ENCODE measurements around the gene ZNF385B. TPM values are rescaled to one million over a fixed set of nuclear protein-coding genes. Genes with fewer than 3 reads are reported as not detected.

The ZNF385B gene
- total RNA-seq, 1 donor from 2014 or later = 1.9 TPM

DNA sequence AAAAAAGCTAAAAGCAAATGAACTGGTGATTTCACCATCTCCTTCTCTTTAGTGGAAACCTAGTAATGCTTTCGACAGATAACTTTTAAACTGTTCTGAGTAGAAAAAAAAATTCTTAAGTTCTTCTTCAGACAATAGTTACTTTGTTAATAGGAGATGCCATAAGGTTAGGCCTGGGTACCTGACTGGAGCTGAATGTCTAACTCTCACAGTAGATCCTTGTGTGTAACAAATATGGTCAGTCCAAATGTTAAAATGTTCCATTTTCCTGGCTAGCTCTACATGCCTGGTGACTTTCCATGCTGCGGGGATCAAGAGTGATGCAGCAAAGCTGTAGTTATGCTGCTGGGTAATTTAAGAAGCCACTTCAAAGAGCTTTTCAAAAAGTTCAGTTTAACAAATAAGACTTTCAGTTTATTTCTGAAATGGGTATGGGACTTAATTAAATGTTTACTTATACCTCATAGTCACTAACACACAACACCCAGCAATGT lies 332.8 kb downstream of the ZNF385B start:
- TF ChIP-seq CTCF (conservative IDR thresholded peaks at IDR 0.05) = no peak
- Mint-ChIP-seq H3K36me3 (no peaks in the 10 kb centered on the region), H3K9me3 (no peaks in the 10 kb centered on the region), H3K4me3 (no peak overlapping the region), H3K4me1 (ENCODE audit: unreplicated experiment) (peaks cover 23% of the 10 kb centered on the region), H3K27me3 (no peaks in the 10 kb centered on the region), H3K27ac (no peak overlapping the region)
- DNase-seq (ENCODE audit: extremely low spot score, unreplicated experiment) = no peak

- H3K4me3 Mint-ChIP-seq = no peak overlapping the region
- TF ChIP-seq CTCF (conservative IDR thresholded peaks at IDR 0.05) = no peak
Observed at GRCh38 chr2:179525340-179525739, 336.1 kb downstream of the ZNF385B start.

DNA sequence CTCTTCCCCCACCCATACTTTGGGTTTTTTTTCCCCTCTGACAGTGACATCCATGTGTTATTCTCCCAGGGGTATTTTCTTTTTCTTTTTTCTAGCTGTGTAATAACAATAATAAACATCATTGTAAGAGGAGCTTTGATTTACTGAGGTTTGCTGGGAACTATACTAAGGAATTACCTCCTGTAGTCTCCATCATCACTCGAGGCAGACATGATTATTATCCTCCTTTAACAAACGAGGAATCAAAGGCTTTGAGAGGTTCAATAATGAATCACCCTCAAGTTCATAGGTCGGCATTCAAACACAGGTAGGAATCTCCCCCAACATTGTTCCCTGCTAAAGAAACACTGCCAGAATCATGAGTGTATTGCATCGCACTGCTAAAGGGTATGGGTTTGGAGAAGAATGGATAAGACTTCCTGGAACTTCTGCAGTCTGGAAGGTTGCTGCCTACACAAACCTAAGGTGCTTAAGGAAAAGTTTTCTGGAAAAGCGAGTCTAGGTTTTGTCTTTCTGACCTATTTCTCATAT lies 336.5 kb downstream of the ZNF385B start:
- Mint-ChIP-seq H3K4me1 (ENCODE audit: unreplicated experiment) (peaks cover 8% of the 10 kb centered on the region), H3K36me3 (no peaks in the 10 kb centered on the region), H3K4me3 (no peak overlapping the region), H3K9me3 (no peaks in the 10 kb centered on the region), H3K27me3 (no peaks in the 10 kb centered on the region), H3K27ac (no peak overlapping the region)
- no peak for TF ChIP-seq CTCF (conservative IDR thresholded peaks at IDR 0.05)
- no peak for DNase-seq (ENCODE audit: extremely low spot score, unreplicated experiment)

More at GRCh38 chr2:179525340-179525739, 336.1 kb downstream of the ZNF385B start:
- Mint-ChIP-seq H3K4me1 (ENCODE audit: unreplicated experiment) (peaks cover 8% of the 10 kb centered on the region), H3K27me3 (no peaks in the 10 kb centered on the region), H3K36me3 (no peaks in the 10 kb centered on the region), H3K9me3 (no peaks in the 10 kb centered on the region), H3K27ac (no peak overlapping the region)
- no peak for DNase-seq (ENCODE audit: extremely low spot score, unreplicated experiment)

- no peak for DNase-seq (ENCODE audit: extremely low spot score, unreplicated experiment)
- H3K9me3 Mint-ChIP-seq = no peaks in the 10 kb centered on the region
Observed at GRCh38 chr2:179521944-179522343, 339.5 kb downstream of the ZNF385B start.

DNA sequence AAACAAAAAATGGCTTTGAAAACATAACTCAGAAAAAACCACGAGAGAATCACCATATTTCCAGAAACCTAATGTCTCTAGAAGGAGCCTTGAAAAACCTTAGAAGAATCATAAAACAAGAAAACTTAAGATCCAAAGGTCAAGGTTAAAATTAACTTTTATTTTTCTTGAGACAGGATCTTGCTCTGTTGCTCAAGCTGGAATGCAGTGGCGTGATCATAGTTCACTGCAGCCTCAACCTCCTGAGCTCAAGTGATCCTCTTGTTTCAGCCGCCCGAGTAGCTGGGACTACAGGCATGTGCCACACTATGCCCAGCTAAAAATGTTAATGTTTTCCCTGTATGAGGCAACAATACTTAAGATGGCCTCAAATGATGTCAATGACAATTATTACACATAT lies 342.6 kb downstream of the ZNF385B start:
- DNase-seq (ENCODE audit: extremely low spot score, unreplicated experiment) = no peak
- Mint-ChIP-seq H3K4me1 (ENCODE audit: unreplicated experiment) (no peaks in the 10 kb centered on the region), H3K27ac (no peak overlapping the region)

More at GRCh38 chr2:179521944-179522343, 339.5 kb downstream of the ZNF385B start:
- no peaks in the 10 kb centered on the region for H3K36me3 Mint-ChIP-seq
- H3K4me3 Mint-ChIP-seq = no peak overlapping the region
- TF ChIP-seq CTCF (conservative IDR thresholded peaks at IDR 0.05) = no peak
- H3K27ac Mint-ChIP-seq = no peak overlapping the region
- H3K27me3 Mint-ChIP-seq = no peaks in the 10 kb centered on the region
- peaks cover 8% of the 10 kb centered on the region for H3K4me1 Mint-ChIP-seq (ENCODE audit: unreplicated experiment)

More for the DNA sequence above, 342.6 kb downstream of the ZNF385B start:
- Mint-ChIP-seq H3K4me3 (no peak overlapping the region), H3K36me3 (no peaks in the 10 kb centered on the region), H3K27me3 (no peaks in the 10 kb centered on the region), H3K9me3 (no peaks in the 10 kb centered on the region)
- TF ChIP-seq CTCF (conservative IDR thresholded peaks at IDR 0.05) = no peak

Data from type B pancreatic cell (in vitro differentiated cells).